Activated naive CD8-positive, alpha-beta T cell treated with anti-CD3 and anti-CD28 coated beads, Interleukin-2, amount 50 U/mL, for 24 hours (primary cell): Measurements from ENCODE around the gene DIMT1.

Source experiments
- ATAC-seq: fragments of 150-1000 bp; cut with Tn5 transposase; one replicate; pipeline ENCODE4 v1.10.0; 2021
- DNase-seq: peaks from one replicate; pipeline ENCODE4 v3.0.0; 2021
- H3K27ac Mint-ChIP-seq: one replicate; pipeline ENCODE4 v1.8.0; 2021; ENCODE audit warnings: mild to moderate bottlenecking, mixed read lengths
- H3K27me3 Mint-ChIP-seq: one replicate; pipeline ENCODE4 v1.8.0; 2021; ENCODE audit warnings: mixed read lengths
- H3K36me3 Mint-ChIP-seq: one replicate; pipeline ENCODE4 v1.8.0; 2021; ENCODE audit warnings: low read depth, mixed read lengths
- H3K4me1 Mint-ChIP-seq: one replicate; pipeline ENCODE4 v1.8.0; 2021; ENCODE audit warnings: mixed read lengths
- H3K4me3 Mint-ChIP-seq: one replicate; pipeline ENCODE4 v1.8.0; 2021; ENCODE audit warnings: mild to moderate bottlenecking, moderate library complexity, mixed read lengths
- H3K9me3 Mint-ChIP-seq: one replicate; pipeline ENCODE4 v1.8.0; 2021; ENCODE audit warnings: mixed read lengths

DIMT1 gene

GRCh38 chr5:62403411-62404250 is at the start of gene DIMT1:
DIMT1 (minus strand) TSS chr5:62403905; CDS start chr5:62403772, 133 bp downstream.
- H3K4me3 Mint-ChIP-seq: peak within 1 kb of the TSS; percentile 99
- no peaks in the 10 kb centered on the region for H3K9me3 Mint-ChIP-seq
- peak; percentile 99 for ATAC-seq
- H3K4me1 Mint-ChIP-seq: peaks cover 33% of the 10 kb centered on the region
- DNase-seq: peak; percentile 90
- no peaks in the 10 kb centered on the region for H3K27me3 Mint-ChIP-seq
- peak within 1 kb of the TSS; percentile 98 for H3K27ac Mint-ChIP-seq
- H3K36me3 Mint-ChIP-seq: peaks cover 26% of the 10 kb centered on the region

GRCh38 chr5:62450259-62450658 is 46.6 kb upstream of the DIMT1 start:
- Mint-ChIP-seq H3K4me3 (no peak overlapping the region), H3K36me3 (peaks cover 26% of the 10 kb centered on the region), H3K27ac (no peak overlapping the region), H3K4me1 (no peaks in the 10 kb centered on the region), H3K27me3 (no peaks in the 10 kb centered on the region), H3K9me3 (no peaks in the 10 kb centered on the region)
- no peak for ATAC-seq
- DNase-seq: no peak

- H3K36me3 Mint-ChIP-seq: peaks cover 26% of the 10 kb centered on the region
- H3K27ac Mint-ChIP-seq: no peak overlapping the region
- ATAC-seq: no peak
- no peak for DNase-seq
- H3K4me3 Mint-ChIP-seq: no peak overlapping the region
- no peaks in the 10 kb centered on the region for H3K9me3 Mint-ChIP-seq
- H3K27me3 Mint-ChIP-seq: no peaks in the 10 kb centered on the region
- no peaks in the 10 kb centered on the region for H3K4me1 Mint-ChIP-seq
These were observed 44.8 kb upstream of the DIMT1 start for GRCh38 chr5:62448528-62448927.

- Mint-ChIP-seq H3K36me3 (peaks cover 4% of the 10 kb centered on the region), H3K4me1 (peaks cover 10% of the 10 kb centered on the region), H3K27ac (no peak overlapping the region), H3K9me3 (no peaks in the 10 kb centered on the region), H3K27me3 (no peaks in the 10 kb centered on the region), H3K4me3 (no peak overlapping the region)
- no peak for DNase-seq
- ATAC-seq: no peak
These were observed 28.9 kb upstream of the DIMT1 start for GRCh38 chr5:62432621-62433064.

- no peak for DNase-seq
- H3K4me1 Mint-ChIP-seq: peaks cover 10% of the 10 kb centered on the region
- H3K27ac Mint-ChIP-seq: no peak overlapping the region
These were observed 28.3 kb upstream of the DIMT1 start for GRCh38 chr5:62431735-62432620.

GRCh38 chr5:62424763-62425162 is 21.1 kb upstream of the DIMT1 start:
- ATAC-seq: no peak
- Mint-ChIP-seq H3K9me3 (no peaks in the 10 kb centered on the region), H3K4me1 (peaks cover 3% of the 10 kb centered on the region)

More at GRCh38 chr5:62431735-62432620, 28.3 kb upstream of the DIMT1 start:
- no peaks in the 10 kb centered on the region for H3K9me3 Mint-ChIP-seq
- H3K36me3 Mint-ChIP-seq: peaks cover 4% of the 10 kb centered on the region
- ATAC-seq: no peak
- H3K27me3 Mint-ChIP-seq: no peaks in the 10 kb centered on the region
- H3K4me3 Mint-ChIP-seq: no peak overlapping the region

GRCh38 chr5:62421414-62421813 is 17.7 kb upstream of the DIMT1 start:
- peaks cover 4% of the 10 kb centered on the region for H3K4me1 Mint-ChIP-seq
- no peak overlapping the region for H3K27ac Mint-ChIP-seq
- H3K36me3 Mint-ChIP-seq: peaks cover 17% of the 10 kb centered on the region
- no peaks in the 10 kb centered on the region for H3K27me3 Mint-ChIP-seq
- no peak for DNase-seq
- H3K4me3 Mint-ChIP-seq: no peak overlapping the region
- H3K9me3 Mint-ChIP-seq: no peaks in the 10 kb centered on the region
- ATAC-seq: no peak

More at GRCh38 chr5:62424763-62425162, 21.1 kb upstream of the DIMT1 start:
- Mint-ChIP-seq H3K36me3 (peaks cover 7% of the 10 kb centered on the region), H3K27ac (no peak overlapping the region), H3K27me3 (no peaks in the 10 kb centered on the region), H3K4me3 (no peak overlapping the region)
- DNase-seq: no peak

- ATAC-seq (no peak), DNase-seq (no peak)
- H3K4me3 Mint-ChIP-seq: no peak overlapping the region
- H3K9me3 Mint-ChIP-seq: no peaks in the 10 kb centered on the region
- H3K27me3 Mint-ChIP-seq: no peaks in the 10 kb centered on the region
- peaks cover 9% of the 10 kb centered on the region for H3K4me1 Mint-ChIP-seq
- H3K36me3 Mint-ChIP-seq: peaks cover 12% of the 10 kb centered on the region
- no peak overlapping the region for H3K27ac Mint-ChIP-seq
These were observed 15.9 kb upstream of the DIMT1 start for GRCh38 chr5:62419609-62420008.

- Mint-ChIP-seq H3K36me3 (peaks cover 11% of the 10 kb centered on the region), H3K27ac (no peak overlapping the region), H3K4me3 (no peak overlapping the region), H3K27me3 (no peaks in the 10 kb centered on the region), H3K9me3 (no peaks in the 10 kb centered on the region), H3K4me1 (peaks cover 19% of the 10 kb centered on the region)
- DNase-seq: no peak
- ATAC-seq: no peak
These were observed 14.9 kb upstream of the DIMT1 start for GRCh38 chr5:62418462-62419076.

- Mint-ChIP-seq H3K4me3 (peak overlapping the region; percentile 86), H3K9me3 (no peaks in the 10 kb centered on the region), H3K4me1 (peaks cover 30% of the 10 kb centered on the region), H3K27ac (peak overlapping the region; percentile 96), H3K27me3 (peaks cover 3% of the 10 kb centered on the region), H3K36me3 (peaks cover 15% of the 10 kb centered on the region)
- ATAC-seq (no peak), DNase-seq (no peak)
These were observed 10.0 kb upstream of the DIMT1 start for GRCh38 chr5:62413711-62414110.

GRCh38 chr5:62412549-62413329 is 9.0 kb upstream of the DIMT1 start, which contains the start of gene IPO11:
IPO11 (plus strand) TSS chr5:62412763; CDS start chr5:62437280, 24,517 bp downstream.
- H3K27ac Mint-ChIP-seq: peak within 1 kb of the TSS; percentile 96
- H3K4me1 Mint-ChIP-seq: peaks cover 30% of the 10 kb centered on the region
- DNase-seq: peak; percentile 99
- peaks cover 11% of the 10 kb centered on the region for H3K36me3 Mint-ChIP-seq
- H3K4me3 Mint-ChIP-seq: peak within 1 kb of the TSS; percentile 86
- peak; percentile 96 for ATAC-seq
- H3K27me3 Mint-ChIP-seq: peaks cover 3% of the 10 kb centered on the region
- no peaks in the 10 kb centered on the region for H3K9me3 Mint-ChIP-seq

- H3K27me3 Mint-ChIP-seq: no peaks in the 10 kb centered on the region
- peaks cover 65% of the 10 kb centered on the region for H3K4me1 Mint-ChIP-seq
- DNase-seq: peak; percentile 31
- H3K4me3 Mint-ChIP-seq: no peak overlapping the region
- peak overlapping the region; percentile 90 for H3K27ac Mint-ChIP-seq
- H3K36me3 Mint-ChIP-seq: peaks cover 77% of the 10 kb centered on the region
- H3K9me3 Mint-ChIP-seq: no peaks in the 10 kb centered on the region
- peak; percentile 91 for ATAC-seq
These were observed 8.3 kb downstream of the DIMT1 start for GRCh38 chr5:62395210-62395950.

- Mint-ChIP-seq H3K4me3 (no peak overlapping the region), H3K36me3 (peaks cover 54% of the 10 kb centered on the region), H3K4me1 (peaks cover 8% of the 10 kb centered on the region), H3K9me3 (no peaks in the 10 kb centered on the region), H3K27ac (peak overlapping the region; percentile 68), H3K27me3 (no peaks in the 10 kb centered on the region)
- DNase-seq (no peak), ATAC-seq (no peak)
These were observed 16.9 kb downstream of the DIMT1 start for GRCh38 chr5:62386824-62387223.
